Kidney epithelial cell (primary cell): ENCODE results near the gene ZBTB34. TPM values are rescaled to one million over a fixed set of nuclear protein-coding genes. Genes with fewer than 3 reads are reported as not detected.

Source experiments
- DNase-seq: peaks from one replicate; pipeline ENCODE4 v3.0.0-alpha.2; 2010; ENCODE audit warnings: low read depth
- H3K27me3 ChIP-seq: 2 replicates; pipeline ENCODE4 v1.6.0; 2011; ENCODE audit warnings: low read length; ENCODE audit not compliant: control insufficient read depth, insufficient read depth
- H3K36me3 ChIP-seq: 2 replicates; pipeline ENCODE4 v1.5.1; 2011; ENCODE audit warnings: low read length; ENCODE audit not compliant: control insufficient read depth, insufficient read depth
- H3K4me3 ChIP-seq: 2 replicates; pipeline ENCODE4 v1.5.1; 2011; ENCODE audit warnings: low read depth, mild to moderate bottlenecking, control low read depth, low read length
- total RNA-seq: library from RNA; depleted of rRNA; stranded (reverse); fragments of >200 nt; gene quantifications from 2 replicates; pipeline ENCODE4 v1.2.3, GENCODE V29; 2015
- TF ChIP-seq, protein P1 (sequence below): IDR thresholded peaks from 2 replicates; pipeline ENCODE4 v1.5.1; 2011; ENCODE audit warnings: mild to moderate bottlenecking, moderate library complexity, low read length, control low read depth, inconsistent platforms; ENCODE audit not compliant: insufficient read depth, poor library complexity, severe bottlenecking

Gene ZBTB34
- total RNA-seq, 1 donor from 2014 or later: 11.2 TPM

DNA sequence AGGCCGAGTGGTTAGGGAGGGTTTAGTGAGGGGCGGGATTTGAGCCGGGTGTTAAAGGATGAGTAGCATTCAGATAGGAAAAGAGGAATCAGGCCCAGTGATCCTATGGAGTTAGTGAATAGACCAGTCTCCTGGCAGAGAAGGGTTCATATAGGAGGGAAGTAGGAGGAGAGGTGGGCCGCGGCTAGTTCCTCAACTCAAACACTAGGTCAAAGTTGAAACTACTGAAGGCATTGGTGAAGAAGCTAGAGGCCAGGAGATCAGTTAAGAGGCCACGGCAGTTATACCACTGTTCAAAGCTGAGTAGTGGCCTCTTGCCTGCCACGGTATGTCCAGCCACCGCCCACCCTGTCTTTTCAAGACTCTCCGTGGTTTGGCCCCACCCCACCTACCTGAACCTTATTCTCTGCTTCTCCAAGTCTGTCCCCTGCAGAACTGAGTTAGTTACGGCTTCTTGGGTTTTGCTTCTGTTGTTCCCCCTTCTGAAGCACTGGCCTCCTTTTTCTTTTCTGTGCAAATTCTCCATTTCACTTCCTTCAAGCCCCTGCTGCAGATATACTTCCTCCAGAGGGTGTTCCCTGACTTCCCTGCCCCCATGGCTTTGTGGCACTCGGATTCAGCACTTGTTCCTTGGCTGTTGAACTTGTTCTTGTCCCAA, 1.8 kb downstream of the ZBTB34 start:
- TF ChIP-seq, protein P1, sequence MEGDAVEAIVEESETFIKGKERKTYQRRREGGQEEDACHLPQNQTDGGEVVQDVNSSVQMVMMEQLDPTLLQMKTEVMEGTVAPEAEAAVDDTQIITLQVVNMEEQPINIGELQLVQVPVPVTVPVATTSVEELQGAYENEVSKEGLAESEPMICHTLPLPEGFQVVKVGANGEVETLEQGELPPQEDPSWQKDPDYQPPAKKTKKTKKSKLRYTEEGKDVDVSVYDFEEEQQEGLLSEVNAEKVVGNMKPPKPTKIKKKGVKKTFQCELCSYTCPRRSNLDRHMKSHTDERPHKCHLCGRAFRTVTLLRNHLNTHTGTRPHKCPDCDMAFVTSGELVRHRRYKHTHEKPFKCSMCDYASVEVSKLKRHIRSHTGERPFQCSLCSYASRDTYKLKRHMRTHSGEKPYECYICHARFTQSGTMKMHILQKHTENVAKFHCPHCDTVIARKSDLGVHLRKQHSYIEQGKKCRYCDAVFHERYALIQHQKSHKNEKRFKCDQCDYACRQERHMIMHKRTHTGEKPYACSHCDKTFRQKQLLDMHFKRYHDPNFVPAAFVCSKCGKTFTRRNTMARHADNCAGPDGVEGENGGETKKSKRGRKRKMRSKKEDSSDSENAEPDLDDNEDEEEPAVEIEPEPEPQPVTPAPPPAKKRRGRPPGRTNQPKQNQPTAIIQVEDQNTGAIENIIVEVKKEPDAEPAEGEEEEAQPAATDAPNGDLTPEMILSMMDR: no peak

DNA sequence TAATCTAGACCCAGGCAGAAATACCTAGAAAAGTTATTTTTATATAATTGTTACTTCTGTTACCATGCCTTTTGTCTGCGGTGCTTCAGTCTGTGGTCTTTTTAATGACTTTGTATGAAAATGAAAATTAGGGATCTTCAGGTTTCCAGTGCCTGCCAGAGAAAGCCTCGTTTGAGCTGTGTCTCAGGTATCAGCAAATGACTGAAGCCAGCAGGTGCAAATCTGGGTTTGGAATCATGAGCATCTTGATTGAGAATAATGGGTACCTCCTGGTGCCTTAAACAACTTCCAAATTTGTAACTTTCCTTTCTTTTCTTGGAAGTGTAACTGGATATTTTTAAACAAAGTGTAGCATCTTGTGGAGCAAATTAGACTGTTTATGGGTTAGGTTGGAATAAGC, 4.3 kb downstream of the ZBTB34 start:
- no peak for DNase-seq
- Histone ChIP-seq H3K36me3 (peaks cover 1% of the 10 kb centered on the region), H3K4me3 (no peak overlapping the region), H3K27me3 (no peaks in the 10 kb centered on the region)
- TF ChIP-seq, protein P1: no peak

More for the DNA sequence above, 1.8 kb downstream of the ZBTB34 start:
- Histone ChIP-seq H3K27me3 (peaks cover 2% of the 10 kb centered on the region), H3K4me3 (peak overlapping the region; percentile 80), H3K36me3 (peaks cover 1% of the 10 kb centered on the region)
- no peak for DNase-seq

DNA sequence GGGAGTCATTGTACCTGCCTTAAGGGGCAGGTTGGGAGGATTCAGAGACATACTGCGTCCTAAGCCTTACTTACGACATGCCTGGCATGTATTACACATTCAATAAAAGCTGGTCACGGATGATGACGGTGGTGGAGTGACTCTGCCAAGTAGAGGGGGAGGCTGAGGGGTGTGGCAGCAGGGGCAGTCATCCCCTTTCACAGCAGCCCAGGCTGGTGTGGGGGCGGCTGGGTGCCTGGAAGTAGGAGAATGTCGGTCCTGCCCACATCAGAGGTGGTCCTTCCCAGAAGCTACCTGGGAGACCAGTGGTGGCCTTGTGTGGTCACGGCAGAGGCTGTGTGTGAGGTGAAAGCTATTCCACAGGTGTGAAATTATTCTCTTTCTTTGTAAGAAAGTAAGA, 8.9 kb downstream of the ZBTB34 start:
- Histone ChIP-seq H3K4me3 (no peak overlapping the region), H3K27me3 (no peaks in the 10 kb centered on the region), H3K36me3 (peaks cover 1% of the 10 kb centered on the region)
- TF ChIP-seq, protein P1: no peak
- DNase-seq: no peak

DNA sequence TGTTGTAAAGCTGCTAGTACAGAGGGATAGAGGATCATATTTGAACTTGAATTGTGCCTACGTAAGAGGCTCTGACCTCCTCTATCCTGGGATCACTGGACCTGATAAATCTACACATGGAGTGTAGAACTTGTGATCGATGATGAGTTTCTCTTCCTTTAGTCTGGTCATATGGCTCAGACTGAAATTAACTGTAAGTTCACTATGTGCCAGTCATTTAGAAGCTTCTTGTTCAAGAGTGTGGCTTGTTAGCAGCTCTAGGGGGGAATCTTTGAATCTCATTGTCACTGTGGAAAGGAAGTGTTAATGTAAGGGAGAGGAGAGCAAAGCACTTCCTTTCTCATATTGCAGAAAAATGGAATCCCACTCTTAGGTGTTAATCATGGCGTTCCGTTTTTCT, 12.1 kb downstream of the ZBTB34 start:
- TF ChIP-seq, protein P1: no peak
- Histone ChIP-seq H3K36me3 (no peaks in the 10 kb centered on the region), H3K4me3 (no peak overlapping the region), H3K27me3 (no peaks in the 10 kb centered on the region)
- no peak for DNase-seq

DNA sequence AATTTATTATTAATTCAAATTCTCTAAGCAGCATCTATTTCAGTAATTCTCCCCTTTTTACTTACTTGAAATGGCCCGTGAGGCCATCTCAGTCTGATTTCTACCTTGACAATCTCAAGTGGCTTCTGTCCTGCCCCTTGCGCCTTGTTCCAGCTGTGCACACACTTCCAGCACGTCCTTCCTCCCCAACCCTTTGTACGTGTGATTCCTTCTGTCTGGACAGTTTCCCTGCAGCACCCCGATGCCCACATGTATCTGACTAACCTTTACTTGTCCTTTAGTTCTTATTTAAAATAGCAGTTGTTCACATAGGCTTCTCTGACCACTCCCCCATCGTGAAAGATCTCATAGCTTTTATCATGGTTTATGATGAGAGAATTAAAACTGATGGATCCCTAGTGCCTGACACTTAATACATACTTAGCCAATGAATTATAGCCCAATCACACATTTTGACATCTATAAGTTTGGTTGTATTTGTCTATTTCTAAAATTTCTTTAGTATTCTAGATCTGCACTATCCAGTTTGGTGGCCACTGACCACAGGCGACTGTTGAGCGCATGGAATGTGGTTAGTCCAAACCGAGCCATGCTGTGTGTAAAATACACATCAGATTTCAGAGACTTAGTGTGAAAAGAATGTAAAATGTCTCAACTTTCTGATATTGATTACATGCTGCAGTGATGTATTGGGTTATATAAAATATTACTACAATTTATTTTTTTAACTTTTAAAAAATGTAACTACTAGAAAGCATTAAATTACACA, 14.3 kb downstream of the ZBTB34 start:
- Histone ChIP-seq H3K27me3 (no peaks in the 10 kb centered on the region), H3K4me3 (no peak overlapping the region), H3K36me3 (no peaks in the 10 kb centered on the region)
- DNase-seq: no peak
- TF ChIP-seq, protein P1: no peak
